ENCODE measurements around the gene CNPPD1. TPM values are rescaled to one million over a fixed set of nuclear protein-coding genes. Genes with fewer than 3 reads are reported as not detected.

Gene CNPPD1
- total and polyA plus RNA-seq, 2 experiments from 2014 or later: 34.5 to 43.8 TPM

GRCh38 chr2:219220652-219221402 lies 44.1 kb upstream of the CNPPD1 start:
- in situ Hi-C loops (cut with MboI): no loop called here
- H3K4me2 ChIP-seq (ENCODE audit: unreplicated experiment): no peak overlapping the region
- H2AFZ ChIP-seq: no peak overlapping the region
- H3K4me3 ChIP-seq: no peak overlapping the region
- H3K36me3 ChIP-seq (ENCODE audit: low read depth): peaks cover 25% of the 10 kb centered on the region
- H4K20me1 ChIP-seq (ENCODE audit: insufficient read depth): no peaks in the 10 kb centered on the region
- no peaks in the 10 kb centered on the region for H3K9me3 ChIP-seq (ENCODE audit: low read depth)
- H3F3A ChIP-seq (ENCODE audit: insufficient read depth): peaks cover 17% of the 10 kb centered on the region
- H3K9me2 ChIP-seq (ENCODE audit: insufficient read depth): no peaks in the 10 kb centered on the region
- no peak overlapping the region for H3K27ac ChIP-seq
- WGBS, 2 experiments (ENCODE audit: low coverage in 1 of 2, low lambda C conversion rate in 2 of 2, missing lambda C conversion rate in 2 of 2): 88 to 89% methylated on average over 18 to 19 of the region's 19 CpGs
- no peak overlapping the region for H3K9ac ChIP-seq
- H3K79me2 ChIP-seq (ENCODE audit: insufficient read depth): peaks cover 20% of the 10 kb centered on the region
- TF ChIP-seq EZH2phosphoT487 (IDR thresholded peaks at IDR 0.05; ENCODE audit: insufficient read depth, low read depth) (no peak), EZH2 (IDR thresholded peaks at IDR 0.05; ENCODE audit: insufficient read depth, poor library complexity, severe bottlenecking) (no peak)
- H3K4me1 ChIP-seq (ENCODE audit: insufficient read depth): peaks cover 16% of the 10 kb centered on the region
- H3K27me3 ChIP-seq (replicated peaks; ENCODE audit: insufficient read depth): no peaks in the 10 kb centered on the region
- DNase-seq: no peak

DNA sequence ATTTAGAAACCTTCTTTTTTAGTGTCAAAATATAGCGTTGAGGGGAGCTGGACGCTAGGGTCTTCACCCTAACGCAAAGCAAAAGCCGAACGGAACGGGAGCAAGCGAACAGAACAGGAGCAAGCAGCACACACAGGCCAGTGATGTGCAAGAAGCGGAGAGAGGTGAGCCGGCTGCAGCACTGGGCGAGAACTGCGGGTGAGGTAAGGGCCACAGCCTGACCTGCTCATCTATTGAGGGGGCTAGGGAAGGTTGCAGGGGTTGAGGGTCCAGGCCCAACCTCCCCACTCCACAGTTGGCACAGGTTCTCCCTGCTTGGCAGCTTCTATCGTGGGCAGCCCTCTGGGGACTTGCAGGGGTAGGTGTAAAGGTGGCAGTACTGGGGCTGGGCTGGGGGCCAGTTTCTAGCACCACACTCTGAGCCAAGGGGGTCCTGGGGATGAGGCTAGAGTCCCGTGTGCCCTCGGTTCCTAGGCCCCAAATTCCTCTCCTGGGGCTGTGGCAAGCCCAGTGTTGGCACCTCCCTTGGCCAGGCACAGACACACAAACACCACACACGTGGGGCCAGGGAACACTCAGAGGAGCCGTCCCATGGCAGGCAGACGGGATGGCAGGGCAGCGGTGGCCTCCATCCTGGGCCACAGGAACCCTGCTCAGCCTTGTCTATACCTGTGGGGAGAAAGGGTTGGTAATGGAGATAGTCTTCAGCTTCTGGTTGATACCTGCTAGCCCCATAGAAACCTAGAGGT lies 43.2 kb upstream of the CNPPD1 start:
- peaks cover 16% of the 10 kb centered on the region for H3K4me1 ChIP-seq (ENCODE audit: insufficient read depth)
- H3K79me2 ChIP-seq (ENCODE audit: insufficient read depth): peaks cover 12% of the 10 kb centered on the region; the same call in 1 of the 2 replicates
- no peak overlapping the region for H3K4me2 ChIP-seq (ENCODE audit: unreplicated experiment)
- H3K27me3 ChIP-seq (replicated peaks; ENCODE audit: insufficient read depth): no peaks in the 10 kb centered on the region
- no peak for TF ChIP-seq EZH2phosphoT487 (IDR thresholded peaks at IDR 0.05; ENCODE audit: insufficient read depth, low read depth)
- TF ChIP-seq EZH2 (IDR thresholded peaks at IDR 0.05; ENCODE audit: insufficient read depth, poor library complexity, severe bottlenecking): no peak
- H3K36me3 ChIP-seq (ENCODE audit: low read depth): peaks cover 25% of the 10 kb centered on the region
- in situ Hi-C loops (cut with MboI): no loop called here
- no peaks in the 10 kb centered on the region for H4K20me1 ChIP-seq (ENCODE audit: insufficient read depth)
- H3K9me2 ChIP-seq (ENCODE audit: insufficient read depth): no peaks in the 10 kb centered on the region
- H3K9ac ChIP-seq: peak overlapping the region; percentile 83; the same call in 1 of the 2 replicates
- peaks cover 17% of the 10 kb centered on the region for H3F3A ChIP-seq (ENCODE audit: insufficient read depth)
- H3K9me3 ChIP-seq (ENCODE audit: low read depth): no peaks in the 10 kb centered on the region
- no peak for DNase-seq
- H3K27ac ChIP-seq: peak overlapping the region; percentile 91; the same call in 1 of the 2 replicates
- WGBS, 2 experiments (ENCODE audit: low coverage in 1 of 2, low lambda C conversion rate in 2 of 2, missing lambda C conversion rate in 2 of 2): 90 to 92% methylated on average over 15 to 18 of the region's 18 CpGs
- no peak overlapping the region for H3K4me3 ChIP-seq
- no peak overlapping the region for H2AFZ ChIP-seq

GRCh38 chr2:219218732-219219701 lies 42.3 kb upstream of the CNPPD1 start, which contains the start of gene ABCB6:
TSS of gene ABCB6 (minus strand) at chr2:219218958. CDS start at chr2:219218673, 285 bp downstream.
- WGBS, 2 experiments (ENCODE audit: low coverage in 1 of 2, low lambda C conversion rate in 2 of 2, missing lambda C conversion rate in 2 of 2): 6 to 9% methylated on average over 47 to 67 of the region's 71 CpGs
- Histone ChIP-seq H2AFZ (peak within 1 kb of the TSS; percentile 35), H3K27me3 (replicated peaks; ENCODE audit: insufficient read depth) (no peaks in the 10 kb centered on the region), H4K20me1 (ENCODE audit: insufficient read depth) (no peaks in the 10 kb centered on the region), H3F3A (ENCODE audit: insufficient read depth) (peaks cover 17% of the 10 kb centered on the region), H3K4me1 (ENCODE audit: insufficient read depth) (peaks cover 16% of the 10 kb centered on the region), H3K9me3 (ENCODE audit: low read depth) (no peaks in the 10 kb centered on the region), H3K4me2 (ENCODE audit: unreplicated experiment) (peak within 1 kb of the TSS; percentile 75), H3K4me3 (peak within 1 kb of the TSS; percentile 69), H3K79me2 (ENCODE audit: insufficient read depth) (peaks cover 11% of the 10 kb centered on the region; the same call in 1 of the 2 replicates), H3K9ac (peak within 1 kb of the TSS; percentile 83), H3K36me3 (ENCODE audit: low read depth) (peaks cover 15% of the 10 kb centered on the region), H3K9me2 (ENCODE audit: insufficient read depth) (no peaks in the 10 kb centered on the region), H3K27ac (peak within 1 kb of the TSS; percentile 91)
- DNase-seq: peak; percentile 96
- in situ Hi-C loops (cut with MboI): no loop called here
- TF ChIP-seq EZH2 (IDR thresholded peaks at IDR 0.05; ENCODE audit: insufficient read depth, poor library complexity, severe bottlenecking) (no peak), EZH2phosphoT487 (IDR thresholded peaks at IDR 0.05; ENCODE audit: insufficient read depth, low read depth) (no peak)
